HG03432 (cell line): ENCODE results near the gene CA10.

ENCODE experiments used
- ATAC-seq: cut with Tn5 transposase; IDR thresholded peaks from one replicate; pipeline ENCODE4 v1.9.1; 2021; ENCODE audit warnings: mild to moderate bottlenecking, moderate library complexity; ENCODE audit not compliant: unreplicated experiment

Gene CA10

GRCh38 chr17:51955245-51955644 lies 203.3 kb downstream of the CA10 start:
- no peak for ATAC-seq

GRCh38 chr17:51954232-51954765 lies 204.2 kb downstream of the CA10 start:
- ATAC-seq, result no peak

GRCh38 chr17:51951741-51952140 lies 206.8 kb downstream of the CA10 start:
- ATAC-seq, result no peak

GRCh38 chr17:51948128-51948527 lies 210.4 kb downstream of the CA10 start:
- ATAC-seq, result no peak

- no peak for ATAC-seq
Observed at GRCh38 chr17:51947160-51947735, 211.3 kb downstream of the CA10 start.

GRCh38 chr17:51946311-51946710 lies 212.2 kb downstream of the CA10 start:
- no peak for ATAC-seq

- no peak for ATAC-seq
Observed at GRCh38 chr17:51941272-51941671, 217.2 kb downstream of the CA10 start.

- no peak for ATAC-seq
Observed at GRCh38 chr17:51937264-51937663, 221.2 kb downstream of the CA10 start.

GRCh38 chr17:51935477-51935876 lies 223.0 kb downstream of the CA10 start:
- ATAC-seq, result no peak

GRCh38 chr17:51933647-51934046 lies 224.9 kb downstream of the CA10 start:
- no peak for ATAC-seq

- no peak for ATAC-seq
Observed at GRCh38 chr17:51926448-51926847, 232.1 kb downstream of the CA10 start.

- no peak for ATAC-seq
Observed at GRCh38 chr17:51921500-51921899, 237.0 kb downstream of the CA10 start.

- ATAC-seq, result peak; percentile 52
Observed at GRCh38 chr17:51914577-51914976, 243.9 kb downstream of the CA10 start.

GRCh38 chr17:51913491-51914205 lies 244.9 kb downstream of the CA10 start:
- no peak for ATAC-seq

- no peak for ATAC-seq
Observed at GRCh38 chr17:51912939-51913338, 245.6 kb downstream of the CA10 start.

- no peak for ATAC-seq
Observed at GRCh38 chr17:51911237-51911636, 247.3 kb downstream of the CA10 start.

GRCh38 chr17:51909971-51910370 lies 248.5 kb downstream of the CA10 start:
- ATAC-seq, result no peak

GRCh38 chr17:51908841-51909537 lies 249.5 kb downstream of the CA10 start:
- ATAC-seq, result no peak

GRCh38 chr17:51907041-51907440 lies 251.5 kb downstream of the CA10 start:
- ATAC-seq, result no peak

- no peak for ATAC-seq
Observed at GRCh38 chr17:51904379-51904778, 254.1 kb downstream of the CA10 start.

- ATAC-seq, result no peak
Observed at GRCh38 chr17:51901242-51901641, 257.3 kb downstream of the CA10 start.

- no peak for ATAC-seq
Observed at GRCh38 chr17:51891936-51892335, 266.6 kb downstream of the CA10 start.
